ENCODE results near the gene CACNG1. TPM values are rescaled to one million over a fixed set of nuclear protein-coding genes. Genes with fewer than 3 reads are reported as not detected.

Gene CACNG1
- polyA plus RNA-seq, 1 of the 3 experiments (the other 2 are of a cell fraction), result not detected

- Histone ChIP-seq H3K9me2 (no peaks in the 10 kb centered on the region), H3K9ac (no peak overlapping the region), H2AFZ (ENCODE audit: low read depth) (no peak overlapping the region), H3K27ac (ENCODE audit: low read depth in 2 of 2, low read length in 1 of 2) (no peak overlapping the region), H3K79me2 (ENCODE audit: insufficient read depth) (no peaks in the 10 kb centered on the region), H3K36me3 (replicated peaks in 1 of 2; ENCODE audit: control insufficient read depth in 1 of 2, insufficient read depth in 2 of 2, low read length in 1 of 2) (no peaks in the 10 kb centered on the region), H4K20me1 (ENCODE audit: insufficient read depth) (no peaks in the 10 kb centered on the region), H3K4me3 (ENCODE audit: low read depth in 2 of 2, low read length in 1 of 2) (no peak overlapping the region), H3K9me3 (peaks cover 9% of the 10 kb centered on the region), H3K4me1 (ENCODE audit: control insufficient read depth in 1 of 2, insufficient read depth in 2 of 2, low read depth in 1 of 2, low read length in 1 of 2) (peaks cover 0 to 3% of the 10 kb centered on the region in 2 experiments; a peak in 1 of 4 replicates), H3K4me2 (no peak overlapping the region), H3K27me3 (ENCODE audit: insufficient read depth) (no peaks in the 10 kb centered on the region; the same call in 1 of the 2 replicates), H3F3A (replicated peaks; ENCODE audit: insufficient read depth) (no peaks in the 10 kb centered on the region)
- ChIA-PET CTCF (no interaction called here), POLR2A (no interaction called here)
- WGBS (ENCODE audit: low lambda C conversion rate), result 45% methylated on average over 1 of the region's 1 CpG
- TF ChIP-seq PBX3 (IDR thresholded peaks at IDR 0.05), result no peak
- no peak for TF ChIP-seq CTCF (IDR thresholded peaks at IDR 0.05)
- TF ChIP-seq RCOR1 (IDR thresholded peaks at IDR 0.05; ENCODE audit: low read length), result no peak
- no peak for TF ChIP-seq USF2 (IDR thresholded peaks at IDR 0.05; ENCODE audit: borderline replicate concordance, low read depth, low read length)
- no peak for TF ChIP-seq GATA2 (CRISPR knock-in tag; IDR thresholded peaks at IDR 0.05)
- no peak for TF ChIP-seq POLR2AphosphoS5 (IDR thresholded peaks at IDR 0.05; ENCODE audit: low read depth, low read length)
- no peak for TF ChIP-seq IRF3 (IDR thresholded peaks at IDR 0.05; ENCODE audit: low read depth, low read length)
- no peak for TF ChIP-seq EP300 (IDR thresholded peaks at IDR 0.05; ENCODE audit: borderline replicate concordance in 1 of 2, low read depth in 1 of 2, low read length in 1 of 2)
- no peak for TF ChIP-seq TCF12 (IDR thresholded peaks at IDR 0.05)
- no peak for TF ChIP-seq MXI1 (IDR thresholded peaks at IDR 0.05; ENCODE audit: low read depth, low read length)
- DNase-seq, result no peak
Observed at GRCh38 chr17:67050066-67050465, 5.7 kb downstream of the CACNG1 start.

GRCh38 chr17:67050471-67051154 lies 6.3 kb downstream of the CACNG1 start:
- Histone ChIP-seq H2AFZ (ENCODE audit: low read depth) (no peak overlapping the region), H3K4me3 (ENCODE audit: low read depth in 2 of 2, low read length in 1 of 2) (no peak overlapping the region), H3K36me3 (replicated peaks in 1 of 2; ENCODE audit: control insufficient read depth in 1 of 2, insufficient read depth in 2 of 2, low read length in 1 of 2) (no peaks in the 10 kb centered on the region), H3K79me2 (ENCODE audit: insufficient read depth) (no peaks in the 10 kb centered on the region), H3K27me3 (ENCODE audit: insufficient read depth) (no peaks in the 10 kb centered on the region; the same call in 1 of the 2 replicates), H4K20me1 (ENCODE audit: insufficient read depth) (no peaks in the 10 kb centered on the region), H3K9me2 (no peaks in the 10 kb centered on the region), H3F3A (replicated peaks; ENCODE audit: insufficient read depth) (no peaks in the 10 kb centered on the region), H3K9ac (no peak overlapping the region), H3K4me2 (no peak overlapping the region; the same call in 1 of the 2 replicates), H3K4me1 (ENCODE audit: control insufficient read depth in 1 of 2, insufficient read depth in 2 of 2, low read depth in 1 of 2, low read length in 1 of 2) (peaks cover 0 to 3% of the 10 kb centered on the region in 2 experiments; a peak in 1 of 4 replicates), H3K9me3 (peaks cover 9% of the 10 kb centered on the region), H3K27ac (ENCODE audit: low read depth in 2 of 2, low read length in 1 of 2) (no peak overlapping the region)
- no peak for DNase-seq
- CTCF ChIA-PET, result no interaction called here
- POLR2A ChIA-PET, result no interaction called here
- 44% methylated on average over 6 of the region's 6 CpGs for WGBS (ENCODE audit: low lambda C conversion rate)
- TF ChIP-seq JUND (IDR thresholded peaks at IDR 0.05) (no peak), ELF1 (IDR thresholded peaks at IDR 0.05) (no peak), CTCF (IDR thresholded peaks at IDR 0.05) (no peak), SMC3 (IDR thresholded peaks at IDR 0.05; ENCODE audit: low read depth, low read length) (no peak), NFIC (IDR thresholded peaks at IDR 0.05; ENCODE audit: borderline replicate concordance) (no peak), MXI1 (IDR thresholded peaks at IDR 0.05; ENCODE audit: low read depth, low read length) (no peak), RAD21 (IDR thresholded peaks at IDR 0.05; ENCODE audit: low read length) (no peak), TCF12 (IDR thresholded peaks at IDR 0.05) (no peak), IRF3 (IDR thresholded peaks at IDR 0.05; ENCODE audit: low read depth, low read length) (no peak), EZH2phosphoT487 (IDR thresholded peaks at IDR 0.05; ENCODE audit: borderline replicate concordance, low read depth) (no peak)
